ENCODE data around the gene MLLT6. TPM values are rescaled to one million over a fixed set of nuclear protein-coding genes. Genes with fewer than 3 reads are reported as not detected.
A peak's percentile ranks its signal among the peaks of the same experiment; 100 is the strongest.

The MLLT6 gene
- total and polyA plus RNA-seq, 11 donors = 35.2 to 91.3 (median 68.3) TPM

GRCh38 chr17:38742411-38743308 is 37.6 kb downstream of the MLLT6 start:
- ATAC-seq = peak; percentile 40 to 74 (median 60)
- Histone ChIP-seq H3K4me3 (peak overlapping the region in 3 of 12 donors; percentile 3 to 18 (median 14)), H3K36me3 (peaks cover 0 to 25% (median 23%) of the 10 kb centered on the region in 9 donors), H3K27me3 (peaks cover 0 to 5% (median 0%) of the 10 kb centered on the region in 9 donors), H3K4me1 (peaks cover 5 to 67% (median 49%) of the 10 kb centered on the region in 12 donors), H3K27ac (peak overlapping the region; percentile 55 to 90 (median 74)), H3K9me3 (no peaks in the 10 kb centered on the region)
- 35 to 49% (median 37%) methylated on average over 21 to 22 of the region's 22 CpGs for WGBS, 4 donors
- intact Hi-C loops (cut with DNase I) = loop anchor here in 1 of 10 donors (5.0 kb wide), 1 partner anchor 40 kb away; no protein-coding TSS in a partner anchor
- DNase-seq = peak in 4 of 5 donors; percentile 52 to 80 (median 65)
- TF ChIP-seq CTCF (IDR thresholded peaks at IDR 0.05) = no peak
- no peak for TF ChIP-seq POLR2A (IDR thresholded peaks at IDR 0.05)

GRCh38 chr17:38743556-38744171 is 38.6 kb downstream of the MLLT6 start:
- Histone ChIP-seq H3K27me3 (peaks cover 0 to 11% (median 0%) of the 10 kb centered on the region in 9 donors), H3K27ac (peak overlapping the region in 6 of 12 donors; percentile 0 to 75 (median 38)), H3K4me3 (no peak overlapping the region), H3K4me1 (peaks cover 5 to 70% (median 51%) of the 10 kb centered on the region in 12 donors), H3K36me3 (peaks cover 0 to 15% (median 13%) of the 10 kb centered on the region in 9 donors), H3K9me3 (no peaks in the 10 kb centered on the region)
- no peak for ATAC-seq
- DNase-seq = peak in 1 of 5 donors; percentile 20
- intact Hi-C loops (cut with DNase I) = loop anchor here in 1 of 10 donors (5.0 kb wide), 1 partner anchor 41 kb away; no protein-coding TSS in a partner anchor
- WGBS, 4 donors = 74 to 84% (median 79%) methylated on average over 4 of the region's 4 CpGs
- TF ChIP-seq POLR2A (IDR thresholded peaks at IDR 0.05) (no peak), CTCF (IDR thresholded peaks at IDR 0.05) (no peak)

- TF ChIP-seq CTCF (IDR thresholded peaks at IDR 0.05) (no peak), POLR2A (IDR thresholded peaks at IDR 0.05) (no peak)
- H3K9me3 ChIP-seq = no peaks in the 10 kb centered on the region
- no peak for ATAC-seq
- 28 to 47% (median 42%) methylated on average over 2 to 4 of the region's 4 CpGs for WGBS, 4 donors
- intact Hi-C loops (cut with DNase I) = no loop called here
- no peaks in the 10 kb centered on the region for H3K36me3 ChIP-seq
- H3K4me3 ChIP-seq = peak overlapping the region in 2 of 12 donors; percentile 2 to 93
- peaks cover 5 to 88% (median 61%) of the 10 kb centered on the region in 12 donors for H3K4me1 ChIP-seq
- DNase-seq = peak in 1 of 5 donors; percentile 43
- peak overlapping the region in 3 of 12 donors; percentile 11 to 22 (median 19) for H3K27ac ChIP-seq
- H3K27me3 ChIP-seq = peaks cover 0 to 26% (median 0%) of the 10 kb centered on the region in 9 donors
These were observed 40.5 kb downstream of the MLLT6 start for GRCh38 chr17:38745545-38745944.

Measured in heart left ventricle (tissue), 16 donors.